A673 (cell line): ENCODE results near the gene PPP1CC.

ENCODE experiments used
- EZH2 ChIP-seq: fragments of 200-600 bp; sonication (generic); IDR thresholded peaks from 2 replicates; pipeline ENCODE4 v1.6.1; 2017; ENCODE audit warnings: borderline replicate concordance, low read depth, mild to moderate bottlenecking, mixed read lengths, antibody characterized with exemption, low read length; ENCODE audit not compliant: poor library complexity, severe bottlenecking
- TF ChIP-seq, protein P1 (sequence below): fragments of 300-800, 200-600 bp; sonication (generic); conservative IDR thresholded peaks from 2 replicates; pipeline ENCODE4 v1.5.1; 2017; ENCODE audit warnings: low read depth, mild to moderate bottlenecking, antibody characterized with exemption, low read length, moderate library complexity, mixed read lengths

- TF ChIP-seq, protein P1, sequence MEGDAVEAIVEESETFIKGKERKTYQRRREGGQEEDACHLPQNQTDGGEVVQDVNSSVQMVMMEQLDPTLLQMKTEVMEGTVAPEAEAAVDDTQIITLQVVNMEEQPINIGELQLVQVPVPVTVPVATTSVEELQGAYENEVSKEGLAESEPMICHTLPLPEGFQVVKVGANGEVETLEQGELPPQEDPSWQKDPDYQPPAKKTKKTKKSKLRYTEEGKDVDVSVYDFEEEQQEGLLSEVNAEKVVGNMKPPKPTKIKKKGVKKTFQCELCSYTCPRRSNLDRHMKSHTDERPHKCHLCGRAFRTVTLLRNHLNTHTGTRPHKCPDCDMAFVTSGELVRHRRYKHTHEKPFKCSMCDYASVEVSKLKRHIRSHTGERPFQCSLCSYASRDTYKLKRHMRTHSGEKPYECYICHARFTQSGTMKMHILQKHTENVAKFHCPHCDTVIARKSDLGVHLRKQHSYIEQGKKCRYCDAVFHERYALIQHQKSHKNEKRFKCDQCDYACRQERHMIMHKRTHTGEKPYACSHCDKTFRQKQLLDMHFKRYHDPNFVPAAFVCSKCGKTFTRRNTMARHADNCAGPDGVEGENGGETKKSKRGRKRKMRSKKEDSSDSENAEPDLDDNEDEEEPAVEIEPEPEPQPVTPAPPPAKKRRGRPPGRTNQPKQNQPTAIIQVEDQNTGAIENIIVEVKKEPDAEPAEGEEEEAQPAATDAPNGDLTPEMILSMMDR = peak; percentile 26
- no peak for TF ChIP-seq EZH2
Observed at GRCh38 chr12:110699591-110700445, 42.9 kb downstream of the PPP1CC start.
